ENCODE measurements around the gene LRRC36. TPM values are rescaled to one million over a fixed set of nuclear protein-coding genes. Genes with fewer than 3 reads are reported as not detected.

The LRRC36 gene
- total RNA-seq, 1 donor from 2014 or later: not detected

GRCh38 chr16:67301080-67301782, 25.4 kb upstream of the LRRC36 start:
- Histone ChIP-seq H3K36me3 (ENCODE audit: control insufficient read depth, insufficient read depth, low read length) (no peaks in the 10 kb centered on the region), H3K27me3 (ENCODE audit: control insufficient read depth, insufficient read depth, low read length) (peaks cover 2% of the 10 kb centered on the region), H3K4me3 (ENCODE audit: low read depth, low read length) (no peak overlapping the region)
- TF ChIP-seq, protein P1, sequence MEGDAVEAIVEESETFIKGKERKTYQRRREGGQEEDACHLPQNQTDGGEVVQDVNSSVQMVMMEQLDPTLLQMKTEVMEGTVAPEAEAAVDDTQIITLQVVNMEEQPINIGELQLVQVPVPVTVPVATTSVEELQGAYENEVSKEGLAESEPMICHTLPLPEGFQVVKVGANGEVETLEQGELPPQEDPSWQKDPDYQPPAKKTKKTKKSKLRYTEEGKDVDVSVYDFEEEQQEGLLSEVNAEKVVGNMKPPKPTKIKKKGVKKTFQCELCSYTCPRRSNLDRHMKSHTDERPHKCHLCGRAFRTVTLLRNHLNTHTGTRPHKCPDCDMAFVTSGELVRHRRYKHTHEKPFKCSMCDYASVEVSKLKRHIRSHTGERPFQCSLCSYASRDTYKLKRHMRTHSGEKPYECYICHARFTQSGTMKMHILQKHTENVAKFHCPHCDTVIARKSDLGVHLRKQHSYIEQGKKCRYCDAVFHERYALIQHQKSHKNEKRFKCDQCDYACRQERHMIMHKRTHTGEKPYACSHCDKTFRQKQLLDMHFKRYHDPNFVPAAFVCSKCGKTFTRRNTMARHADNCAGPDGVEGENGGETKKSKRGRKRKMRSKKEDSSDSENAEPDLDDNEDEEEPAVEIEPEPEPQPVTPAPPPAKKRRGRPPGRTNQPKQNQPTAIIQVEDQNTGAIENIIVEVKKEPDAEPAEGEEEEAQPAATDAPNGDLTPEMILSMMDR (IDR thresholded peaks at IDR 0.05; ENCODE audit: insufficient read depth, low read length, severe bottlenecking): no peak
- DNase-seq (ENCODE audit: low read depth) (no peak), FAIRE-seq (no peak)

DNA sequence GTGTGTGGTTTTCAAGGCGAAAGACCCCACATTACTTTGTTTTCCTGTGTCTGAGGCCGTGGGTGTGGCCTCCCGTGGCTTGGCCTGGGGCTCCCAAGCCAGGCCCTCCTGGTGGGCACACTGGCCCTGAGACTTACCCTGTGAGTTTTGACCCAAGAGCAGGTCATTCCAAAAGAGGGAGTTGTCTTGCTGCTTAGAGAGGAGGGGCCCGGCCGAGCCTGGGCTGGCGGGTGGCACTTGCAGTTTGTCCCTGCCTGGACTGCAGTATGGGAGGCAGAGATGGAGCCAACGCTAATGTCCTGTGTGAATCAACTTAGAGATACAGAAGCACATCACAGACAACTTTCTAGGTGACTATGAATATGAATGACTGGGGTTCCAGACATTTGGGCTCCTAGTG, 24.5 kb upstream of the LRRC36 start:
- TF ChIP-seq, protein P1 (IDR thresholded peaks at IDR 0.05; ENCODE audit: insufficient read depth, low read length, severe bottlenecking): no peak
- no peaks in the 10 kb centered on the region for H3K36me3 ChIP-seq (ENCODE audit: control insufficient read depth, insufficient read depth, low read length)
- no peak for FAIRE-seq
- H3K27me3 ChIP-seq (ENCODE audit: control insufficient read depth, insufficient read depth, low read length): peaks cover 2% of the 10 kb centered on the region
- no peak overlapping the region for H3K4me3 ChIP-seq (ENCODE audit: low read depth, low read length)
- no peak for DNase-seq (ENCODE audit: low read depth)

DNA sequence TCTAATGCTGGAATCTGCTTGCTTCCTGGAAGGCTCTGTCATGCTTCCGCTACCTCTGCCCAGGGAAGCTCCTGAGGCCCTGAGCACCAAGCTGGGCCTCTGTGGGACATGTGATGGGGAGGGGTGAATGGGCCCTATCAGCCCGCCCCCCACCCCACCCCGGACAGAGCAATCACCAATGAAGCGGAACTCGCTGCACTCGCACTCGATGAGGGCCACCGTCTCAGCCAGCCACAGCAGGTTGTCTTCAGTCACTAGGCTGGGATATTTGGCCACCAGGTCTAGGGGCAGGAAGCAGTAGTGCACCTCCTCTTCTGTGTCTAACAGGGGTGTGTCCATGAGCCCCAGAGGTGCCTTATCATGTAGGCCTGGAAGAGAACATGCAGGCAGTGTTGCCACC, 23.6 kb upstream of the LRRC36 start:
- TF ChIP-seq, protein P1 (IDR thresholded peaks at IDR 0.05; ENCODE audit: insufficient read depth, low read length, severe bottlenecking): no peak
- DNase-seq (ENCODE audit: low read depth): no peak
- no peaks in the 10 kb centered on the region for H3K36me3 ChIP-seq (ENCODE audit: control insufficient read depth, insufficient read depth, low read length)
- H3K4me3 ChIP-seq (ENCODE audit: low read depth, low read length): no peak overlapping the region
- peaks cover 2% of the 10 kb centered on the region for H3K27me3 ChIP-seq (ENCODE audit: control insufficient read depth, insufficient read depth, low read length)
- no peak for FAIRE-seq

DNA sequence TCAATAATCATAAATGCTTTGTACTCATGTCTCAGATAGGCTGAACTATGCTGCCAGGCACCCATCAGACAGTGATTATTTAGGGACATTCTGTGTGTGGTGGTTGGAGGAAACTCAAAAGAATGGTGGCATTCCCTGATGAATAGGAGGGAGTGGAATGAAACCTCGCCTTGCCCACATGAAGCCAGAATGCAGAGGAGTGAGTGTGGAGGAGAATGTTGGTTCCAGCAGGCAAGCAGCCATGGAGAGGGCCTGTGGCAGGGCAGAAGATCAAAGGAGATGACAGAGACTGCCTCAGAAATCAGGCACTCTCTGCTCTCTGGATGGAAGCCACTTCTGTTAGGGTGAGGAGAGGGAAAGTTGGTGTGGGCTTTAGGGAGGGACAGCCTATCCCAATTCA, 22.6 kb upstream of the LRRC36 start:
- Histone ChIP-seq H3K27me3 (ENCODE audit: control insufficient read depth, insufficient read depth, low read length) (no peaks in the 10 kb centered on the region), H3K4me3 (ENCODE audit: low read depth, low read length) (no peak overlapping the region), H3K36me3 (ENCODE audit: control insufficient read depth, insufficient read depth, low read length) (no peaks in the 10 kb centered on the region)
- no peak for DNase-seq (ENCODE audit: low read depth)
- no peak for FAIRE-seq
- TF ChIP-seq, protein P1 (IDR thresholded peaks at IDR 0.05; ENCODE audit: insufficient read depth, low read length, severe bottlenecking): no peak

- Histone ChIP-seq H3K36me3 (ENCODE audit: control insufficient read depth, insufficient read depth, low read length) (no peaks in the 10 kb centered on the region), H3K4me3 (ENCODE audit: low read depth, low read length) (no peak overlapping the region), H3K27me3 (ENCODE audit: control insufficient read depth, insufficient read depth, low read length) (no peaks in the 10 kb centered on the region)
- FAIRE-seq (no peak), DNase-seq (ENCODE audit: low read depth) (no peak)
- TF ChIP-seq, protein P1 (IDR thresholded peaks at IDR 0.05; ENCODE audit: insufficient read depth, low read length, severe bottlenecking): no peak
Measured at GRCh38 chr16:67305216-67306071, 21.2 kb upstream of the LRRC36 start.
